DND-41 (cell line): ENCODE results near the gene RGS14.

Experiments used
- CTCF ChIP-seq: IDR thresholded peaks from 2 replicates; pipeline ENCODE4 v1.5.1; 2012; ENCODE audit warnings: borderline replicate concordance, low read length, moderate library complexity, mild to moderate bottlenecking; ENCODE audit not compliant: poor library complexity, severe bottlenecking; ENCODE audit errors: extremely low read depth
- EZH2 ChIP-seq: IDR thresholded peaks from 3 replicates; pipeline ENCODE4 v1.6.1; 2012; ENCODE audit warnings: borderline replicate concordance, low read depth, mild to moderate bottlenecking, moderate library complexity, low read length, inconsistent platforms; ENCODE audit not compliant: severe bottlenecking

- TF ChIP-seq CTCF (no peak), EZH2 (no peak)
Observed at GRCh38 chr5:177419046-177419445, 61.3 kb downstream of the RGS14 start.
